Loucy (cell line): ENCODE data around the gene ARMH2.

Source experiments
- H2AFZ ChIP-seq: fragments of 200-600 bp; sonication (generic); 2 replicates; pipeline ENCODE4 v1.6.0; 2016; ENCODE audit warnings: antibody characterized with exemption, mild to moderate bottlenecking, low read length, moderate library complexity
- H3F3A ChIP-seq: fragments of 200-600 bp; 2 replicates; pipeline ENCODE4 v1.6.0; 2016; ENCODE audit warnings: antibody characterized with exemption, low read depth, mild to moderate bottlenecking
- H3K27me3 ChIP-seq: fragments of 200-600 bp; sonication (generic); 2 replicates; pipeline ENCODE4 v1.6.1; 2014; ENCODE audit warnings: low read length, mild to moderate bottlenecking; ENCODE audit not compliant: insufficient read depth, poor library complexity, severe bottlenecking
- H3K36me3 ChIP-seq: fragments of 200-600 bp; sonication (generic); 2 replicates; pipeline ENCODE4 v1.6.1; 2016; ENCODE audit warnings: low read length; ENCODE audit not compliant: insufficient read depth
- H3K4me1 ChIP-seq: fragments of 200-600 bp; sonication (generic); 2 replicates; pipeline ENCODE4 v1.5.1; 2014; ENCODE audit warnings: low read length, mild to moderate bottlenecking; ENCODE audit not compliant: insufficient read depth, poor library complexity, severe bottlenecking
- H3K4me2 ChIP-seq: fragments of 200-600 bp; sonication (generic); 2 replicates; pipeline ENCODE4 v1.6.0; 2014; ENCODE audit warnings: antibody characterized with exemption, low read length, low read depth, mild to moderate bottlenecking; ENCODE audit not compliant: poor library complexity, severe bottlenecking
- H3K4me3 ChIP-seq: fragments of 200-600 bp; sonication (generic); 2 replicates; pipeline ENCODE4 v1.5.1; 2014; ENCODE audit warnings: low read length, mild to moderate bottlenecking, mixed read lengths; ENCODE audit not compliant: poor library complexity, severe bottlenecking
- H3K79me2 ChIP-seq: fragments of 200-600 bp; sonication (generic); 2 replicates; pipeline ENCODE4 v1.6.1; 2014; ENCODE audit warnings: low read length; ENCODE audit not compliant: insufficient read depth
- H3K9ac ChIP-seq: fragments of 200-600 bp; sonication (generic); 2 replicates; pipeline ENCODE4 v1.6.0; 2014; ENCODE audit warnings: mild to moderate bottlenecking, low read depth, low read length, moderate library complexity; ENCODE audit not compliant: poor library complexity, severe bottlenecking
- H3K9me2 ChIP-seq: fragments of 200-600 bp; sonication (generic); replicated peaks from 2 replicates; pipeline ENCODE4 v1.6.1; 2016; ENCODE audit warnings: low read depth, low read length, mixed read lengths
- H3K9me3 ChIP-seq: fragments of 200-600 bp; sonication (generic); 2 replicates; pipeline ENCODE4 v1.6.1; 2014; ENCODE audit warnings: mild to moderate bottlenecking, antibody characterized with exemption, low read length, low read depth; ENCODE audit not compliant: insufficient read depth
- H4K20me1 ChIP-seq: fragments of 200-600 bp; sonication (generic); 2 replicates; pipeline ENCODE4 v1.6.0; 2014; ENCODE audit warnings: antibody characterized with exemption, low read length, mild to moderate bottlenecking; ENCODE audit not compliant: insufficient read depth, poor library complexity, severe bottlenecking
- CTCF ChIP-seq: fragments of 200-600 bp; sonication (generic); conservative IDR thresholded peaks from 2 replicates; pipeline ENCODE4 v1.5.1; 2014; ENCODE audit warnings: mild to moderate bottlenecking, antibody characterized with exemption, low read length
- EZH2phosphoT487 ChIP-seq: fragments of 200-600 bp; IDR thresholded peaks from 2 replicates; pipeline ENCODE4 v1.6.1; 2018; ENCODE audit warnings: antibody characterized with exemption, mild to moderate bottlenecking, moderate library complexity, borderline replicate concordance

ARMH2 gene

GRCh38 chr6:24778121-24778520 is 20.6 kb downstream of the ARMH2 start:
- H3K4me2 ChIP-seq: peak overlapping the region; percentile 98
- no peaks in the 10 kb centered on the region for H3F3A ChIP-seq
- peaks cover 76% of the 10 kb centered on the region for H4K20me1 ChIP-seq
- H3K27me3 ChIP-seq: no peaks in the 10 kb centered on the region
- peaks cover 36% of the 10 kb centered on the region; the same call in 1 of the 2 replicates for H3K36me3 ChIP-seq
- H3K9ac ChIP-seq: peak overlapping the region; percentile 95
- no peaks in the 10 kb centered on the region for H3K9me2 ChIP-seq
- H3K79me2 ChIP-seq: peaks cover 77% of the 10 kb centered on the region
- peak overlapping the region; percentile 92 for H3K4me3 ChIP-seq
- H3K9me3 ChIP-seq: no peaks in the 10 kb centered on the region
- H3K4me1 ChIP-seq: peaks cover 52% of the 10 kb centered on the region
- TF ChIP-seq CTCF (no peak), EZH2phosphoT487 (no peak)
- H2AFZ ChIP-seq: no peak overlapping the region

GRCh38 chr6:24777227-24777626 is 21.5 kb downstream of the ARMH2 start:
- Histone ChIP-seq H3K27me3 (no peaks in the 10 kb centered on the region), H3K9me3 (no peaks in the 10 kb centered on the region), H3K4me2 (peak overlapping the region; percentile 98), H2AFZ (no peak overlapping the region), H3F3A (no peaks in the 10 kb centered on the region), H3K79me2 (peaks cover 68% of the 10 kb centered on the region), H3K4me3 (peak overlapping the region; percentile 92), H4K20me1 (peaks cover 68% of the 10 kb centered on the region), H3K9ac (peak overlapping the region; percentile 95), H3K9me2 (no peaks in the 10 kb centered on the region), H3K4me1 (peaks cover 52% of the 10 kb centered on the region), H3K36me3 (peaks cover 27% of the 10 kb centered on the region; the same call in 1 of the 2 replicates)
- no peak for TF ChIP-seq EZH2phosphoT487
- TF ChIP-seq CTCF: no peak

GRCh38 chr6:24775520-24776058 is 23.1 kb downstream of the ARMH2 start:
- H4K20me1 ChIP-seq: peaks cover 55% of the 10 kb centered on the region
- peaks cover 54% of the 10 kb centered on the region for H3K79me2 ChIP-seq
- H3K27me3 ChIP-seq: no peaks in the 10 kb centered on the region
- H3K4me1 ChIP-seq: peaks cover 44% of the 10 kb centered on the region
- TF ChIP-seq EZH2phosphoT487 (no peak), CTCF (no peak)
- H3K4me3 ChIP-seq: peak overlapping the region; percentile 92
- H2AFZ ChIP-seq: no peak overlapping the region; the same call in 1 of the 2 replicates
- peak overlapping the region; percentile 98 for H3K4me2 ChIP-seq
- peak overlapping the region; percentile 95 for H3K9ac ChIP-seq
- H3K9me2 ChIP-seq: no peaks in the 10 kb centered on the region
- no peaks in the 10 kb centered on the region for H3F3A ChIP-seq
- H3K36me3 ChIP-seq: peaks cover 14% of the 10 kb centered on the region; the same call in 1 of the 2 replicates
- H3K9me3 ChIP-seq: no peaks in the 10 kb centered on the region
